Measurements from ENCODE around the gene FUT2. TPM values are rescaled to one million over a fixed set of nuclear protein-coding genes. Genes with fewer than 3 reads are reported as not detected.

FUT2 gene
- polyA plus RNA-seq, 4 donors: 1.3 to 4.5 (median 2.5) TPM

- DNase-seq (ENCODE audit: low read depth in 4 of 4, low spot score in 3 of 4): peak in 3 of 4 donors; percentile 68 to 84 (median 81)
Observed at GRCh38 chr19:48746738-48747575, 51.2 kb downstream of the FUT2 start, which contains the start of gene IZUMO1. TSS of gene IZUMO1 (minus strand) at chr19:48746909. CDS start at chr19:48745859, 1,050 bp downstream.

DNA sequence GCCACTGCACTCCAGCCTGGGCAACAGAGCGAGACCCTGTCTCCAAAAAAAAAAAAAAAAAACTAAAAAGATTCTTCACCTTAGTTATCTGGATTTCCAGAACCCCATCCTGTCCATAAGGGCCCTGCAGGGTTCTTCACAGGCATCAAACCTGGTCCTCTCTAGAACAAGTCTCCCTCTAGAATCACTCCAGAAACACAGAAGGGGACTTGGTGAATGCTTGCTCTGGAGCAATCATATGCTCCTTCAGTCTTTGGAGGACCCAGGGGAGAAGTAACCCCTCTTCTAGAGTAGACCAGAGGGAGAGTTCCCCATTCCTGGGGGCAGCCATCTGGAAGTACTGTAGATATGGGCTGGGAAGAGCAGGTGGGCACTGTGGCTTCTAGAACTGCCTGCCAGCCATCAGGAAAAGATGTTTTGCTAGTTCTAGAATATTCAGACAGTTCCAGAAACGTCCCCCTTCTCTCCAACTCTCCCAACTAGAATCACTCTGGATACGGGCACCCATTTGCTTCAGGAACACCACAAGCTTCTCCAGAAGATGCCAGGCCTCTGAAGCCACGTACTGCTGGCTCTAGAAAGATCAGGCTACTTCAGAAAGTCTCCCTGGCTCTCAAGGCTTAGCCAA is 53.9 kb downstream of the FUT2 start:
- no peak for DNase-seq (ENCODE audit: low read depth in 4 of 4, low spot score in 3 of 4)

DNA sequence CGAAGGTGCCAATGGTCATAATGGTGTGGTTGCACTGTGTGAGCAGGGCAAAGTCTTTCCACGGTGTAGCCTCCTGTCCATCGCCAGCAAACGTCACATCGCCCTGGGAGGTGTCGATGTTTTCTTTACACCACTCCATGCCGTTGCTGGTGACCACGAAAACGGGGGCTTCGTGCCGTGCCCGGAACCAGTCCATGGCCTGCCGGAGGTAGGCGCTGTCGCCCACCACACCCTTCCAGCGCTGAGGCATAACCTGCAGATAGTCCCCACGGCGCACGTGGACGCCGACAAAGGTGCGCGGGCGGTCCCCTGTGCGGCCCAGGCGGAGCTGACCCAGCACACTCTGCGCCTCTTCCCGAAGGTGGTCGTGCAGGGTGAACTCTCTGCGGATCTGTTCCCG is 54.6 kb downstream of the FUT2 start:
- DNase-seq (ENCODE audit: low read depth in 4 of 4, low spot score in 3 of 4): no peak

DNA sequence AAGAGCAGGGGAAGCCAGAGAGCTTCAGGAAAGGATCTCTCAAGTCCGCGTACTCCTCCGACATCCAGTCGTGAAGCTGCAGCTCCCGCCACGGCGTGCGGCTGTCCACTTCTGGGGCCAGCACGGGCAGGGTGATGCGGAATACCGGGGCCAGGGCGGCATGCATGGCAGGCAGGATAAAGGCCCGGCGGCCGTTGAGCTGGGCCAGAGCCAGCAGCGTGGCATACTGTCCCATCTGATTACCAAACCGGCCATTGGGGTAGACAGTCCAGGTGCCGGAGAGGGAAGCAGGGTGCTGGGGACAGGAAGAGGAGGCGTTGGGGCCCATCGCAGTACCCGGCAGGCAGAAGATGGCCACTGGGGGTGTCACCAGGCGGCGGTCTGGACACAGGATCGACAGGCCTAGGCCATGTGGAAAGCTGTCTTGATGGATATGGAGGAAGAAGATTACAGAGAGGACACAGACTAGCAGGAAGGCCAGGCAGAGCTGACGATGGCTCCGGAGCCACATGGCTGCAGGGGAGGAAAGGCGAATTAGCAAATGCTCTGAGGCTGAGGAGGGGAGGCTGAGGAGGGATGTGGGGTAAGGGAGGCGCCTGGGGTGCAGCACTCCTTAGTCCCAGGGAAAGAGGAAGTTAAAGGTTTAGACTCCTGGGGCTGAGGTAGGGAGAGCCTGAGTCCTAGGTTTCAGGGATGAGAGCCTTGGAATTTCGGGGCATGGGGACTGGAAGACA is 55.2 kb downstream of the FUT2 start:
- no peak for DNase-seq (ENCODE audit: low read depth in 4 of 4, low spot score in 3 of 4)

GRCh38 chr19:48751845-48752495 is 56.2 kb downstream of the FUT2 start:
- DNase-seq (ENCODE audit: low read depth in 4 of 4, low spot score in 3 of 4): no peak

GRCh38 chr19:48752496-48753365 is 57.0 kb downstream of the FUT2 start, which contains the start of gene FUT1:
TSS of gene FUT1 (minus strand) at chr19:48752641. CDS start at chr19:48751281, 1,360 bp downstream.
- DNase-seq (ENCODE audit: low read depth in 4 of 4, low spot score in 3 of 4): peak in 1 of 4 donors; percentile 57

GRCh38 chr19:48755084-48755641 is 59.4 kb downstream of the FUT2 start, which contains the start of gene FGF21:
TSS of gene FGF21 (plus strand) at chr19:48755524. CDS start at chr19:48756237, 713 bp downstream.
- DNase-seq (ENCODE audit: low read depth in 4 of 4, low spot score in 3 of 4): no peak

Other genes with a start within 250 kb of the FUT2 start
- 10 to 100 TPM; 18.0 to 28.1 (median 24.7) TPM for gene GRWD1, start 250.0 kb upstream of the FUT2 start, polyA plus RNA-seq (ENCODE audit: insufficient read length in 4 of 4)
- 1 to 10 TPM in 1 of 4 donors, under 1 TPM in 3; 0.54 to 1.2 (median 0.85) TPM for gene KCNJ14, start 240.4 kb upstream of the FUT2 start, polyA plus RNA-seq (ENCODE audit: insufficient read length in 4 of 4)
- 100 to 1,000 TPM in 1 of 4 donors, 10 to 100 TPM in 3; 72.4 to 106 (median 78.0) TPM for gene CYTH2, start 226.6 kb upstream of the FUT2 start, polyA plus RNA-seq (ENCODE audit: insufficient read length in 4 of 4)
- gene LMTK3, start 184.1 kb upstream of the FUT2 start, polyA plus RNA-seq (ENCODE audit: insufficient read length in 4 of 4): 1 to 10 TPM in 3 of 4 donors, under 1 TPM in 1; 0.41 to 5.3 (median 2.0) TPM
- under 1 TPM; 0.10 to 0.60 (median 0.39) TPM for gene SULT2B1, start 143.8 kb upstream of the FUT2 start, polyA plus RNA-seq (ENCODE audit: insufficient read length in 4 of 4)
- under 1 TPM in 1 of 4 donors, not detected in 3; 0.15 TPM for gene SPACA4, start 89.2 kb upstream of the FUT2 start, polyA plus RNA-seq (ENCODE audit: insufficient read length in 4 of 4)
- gene FAM83E, start 80.9 kb upstream of the FUT2 start, polyA plus RNA-seq (ENCODE audit: insufficient read length in 4 of 4): 1 to 10 TPM in 2 of 4 donors, under 1 TPM in 1, not detected in 1; 0.79 to 3.4 (median 1.9) TPM
- gene RPL18, start 76.8 kb upstream of the FUT2 start, polyA plus RNA-seq (ENCODE audit: insufficient read length in 4 of 4): 1,000 to 10,000 TPM; 1,033 to 1,349 (median 1,082) TPM
- gene SPHK2, start 76.5 kb upstream of the FUT2 start, polyA plus RNA-seq (ENCODE audit: insufficient read length in 4 of 4): 10 to 100 TPM in 3 of 4 donors, 1 to 10 TPM in 1; 8.4 to 34.8 (median 17.7) TPM
- 10 to 100 TPM in 3 of 4 donors, 1 to 10 TPM in 1; 9.8 to 17.3 (median 13.9) TPM for gene DBP, start 58.6 kb upstream of the FUT2 start, polyA plus RNA-seq (ENCODE audit: insufficient read length in 4 of 4)
- 10 to 100 TPM; 18.2 to 58.7 (median 27.4) TPM for gene CA11, start 49.8 kb upstream of the FUT2 start, polyA plus RNA-seq (ENCODE audit: insufficient read length in 4 of 4)
- 1 to 10 TPM in 2 of 4 donors, under 1 TPM in 2; 0.83 to 1.9 (median 1.2) TPM for gene NTN5, start 23.0 kb upstream of the FUT2 start, polyA plus RNA-seq (ENCODE audit: insufficient read length in 4 of 4)
- 10 to 100 TPM in 1 of 4 donors, 1 to 10 TPM in 3; 4.5 to 13.3 (median 8.5) TPM for gene MAMSTR, start 23.8 kb downstream of the FUT2 start, polyA plus RNA-seq (ENCODE audit: insufficient read length in 4 of 4)
- gene RASIP1, start 44.6 kb downstream of the FUT2 start, polyA plus RNA-seq (ENCODE audit: insufficient read length in 4 of 4): 10 to 100 TPM; 11.5 to 17.3 (median 13.1) TPM
- gene IZUMO1, start 50.9 kb downstream of the FUT2 start, polyA plus RNA-seq (ENCODE audit: insufficient read length in 4 of 4): under 1 TPM; 0.08 to 0.53 (median 0.37) TPM
- gene FUT1, start 56.7 kb downstream of the FUT2 start, polyA plus RNA-seq (ENCODE audit: insufficient read length in 4 of 4): 1 to 10 TPM in 3 of 4 donors, under 1 TPM in 1; 0.67 to 3.5 (median 3.2) TPM
- not detected for gene FGF21, start 59.6 kb downstream of the FUT2 start, polyA plus RNA-seq (ENCODE audit: insufficient read length in 4 of 4)
- 10 to 100 TPM; 19.5 to 58.6 (median 32.0) TPM for gene BCAT2, start 115.1 kb downstream of the FUT2 start, polyA plus RNA-seq (ENCODE audit: insufficient read length in 4 of 4)
- gene HSD17B14, start 140.5 kb downstream of the FUT2 start, polyA plus RNA-seq (ENCODE audit: insufficient read length in 4 of 4): 10 to 100 TPM in 3 of 4 donors, 1 to 10 TPM in 1; 8.3 to 38.2 (median 26.3) TPM
- 10 to 100 TPM; 19.8 to 60.5 (median 27.7) TPM for gene PLEKHA4, start 172.6 kb downstream of the FUT2 start, polyA plus RNA-seq (ENCODE audit: insufficient read length in 4 of 4)
- 100 to 1,000 TPM in 1 of 4 donors, 10 to 100 TPM in 3; 30.6 to 343 (median 32.6) TPM for gene PPP1R15A, start 176.4 kb downstream of the FUT2 start, polyA plus RNA-seq (ENCODE audit: insufficient read length in 4 of 4)
- 1 to 10 TPM in 3 of 4 donors, under 1 TPM in 1; 0.60 to 1.5 (median 1.3) TPM for gene TULP2, start 202.8 kb downstream of the FUT2 start, polyA plus RNA-seq (ENCODE audit: insufficient read length in 4 of 4)
- gene NUCB1, start 204.3 kb downstream of the FUT2 start, polyA plus RNA-seq (ENCODE audit: insufficient read length in 4 of 4): 100 to 1,000 TPM; 223 to 314 (median 261) TPM
- gene DHDH, start 237.7 kb downstream of the FUT2 start, polyA plus RNA-seq (ENCODE audit: insufficient read length in 4 of 4): 1 to 10 TPM; 1.6 to 8.0 (median 6.5) TPM

Data from left renal pelvis (tissue), 4 donors.